ENCODE measurements around the gene PCDH8. TPM values are rescaled to one million over a fixed set of nuclear protein-coding genes. Genes with fewer than 3 reads are reported as not detected.

Gene PCDH8
- total and polyA plus RNA-seq, 12 donors = not detected

GRCh38 chr13:52892925-52893324 is 44.5 kb upstream of the PCDH8 start:
- Histone ChIP-seq H3K4me3 (no peak overlapping the region), H3K4me1 (peaks cover 0 to 6% (median 0%) of the 10 kb centered on the region in 9 donors), H3K9me3 (no peaks in the 10 kb centered on the region), H3K27ac (no peak overlapping the region), H3K36me3 (no peaks in the 10 kb centered on the region), H3K27me3 (peaks cover 0 to 43% (median 7%) of the 10 kb centered on the region in 7 donors)
- intact Hi-C loops (cut with DNase I) = no loop called here
- ATAC-seq (no peak), DNase-seq (no peak)
- WGBS, 2 donors = 71 to 75% methylated on average over 4 of the region's 4 CpGs
- TF ChIP-seq CTCF (IDR thresholded peaks at IDR 0.05) = no peak

- 54 to 61% methylated on average over 5 of the region's 5 CpGs for WGBS, 2 donors
- Histone ChIP-seq H3K4me3 (no peak overlapping the region), H3K36me3 (no peaks in the 10 kb centered on the region), H3K27ac (no peak overlapping the region), H3K4me1 (peaks cover 0 to 3% (median 0%) of the 10 kb centered on the region in 9 donors), H3K9me3 (no peaks in the 10 kb centered on the region), H3K27me3 (peaks cover 0 to 51% (median 7%) of the 10 kb centered on the region in 7 donors)
- no peak for TF ChIP-seq CTCF (IDR thresholded peaks at IDR 0.05)
- ATAC-seq = no peak
- no peak for DNase-seq
- intact Hi-C loops (cut with DNase I) = no loop called here
Observed at GRCh38 chr13:52891706-52892105, 43.3 kb upstream of the PCDH8 start.

GRCh38 chr13:52887165-52887564 is 38.7 kb upstream of the PCDH8 start:
- Histone ChIP-seq H3K9me3 (no peaks in the 10 kb centered on the region), H3K4me1 (no peaks in the 10 kb centered on the region), H3K27me3 (peaks cover 0 to 44% (median 3%) of the 10 kb centered on the region in 7 donors), H3K36me3 (no peaks in the 10 kb centered on the region), H3K4me3 (no peak overlapping the region), H3K27ac (no peak overlapping the region)
- WGBS, 2 donors = 70 to 74% methylated on average over 1 of the region's 1 CpG
- no peak for TF ChIP-seq CTCF (IDR thresholded peaks at IDR 0.05)
- intact Hi-C loops (cut with DNase I) = no loop called here
- DNase-seq (no peak), ATAC-seq (no peak)

- Histone ChIP-seq H3K4me1 (no peaks in the 10 kb centered on the region), H3K36me3 (no peaks in the 10 kb centered on the region), H3K27me3 (peaks cover 0 to 37% (median 4%) of the 10 kb centered on the region in 7 donors), H3K9me3 (no peaks in the 10 kb centered on the region), H3K27ac (no peak overlapping the region), H3K4me3 (no peak overlapping the region)
- ATAC-seq = no peak
- TF ChIP-seq CTCF (IDR thresholded peaks at IDR 0.05) = no peak
- no peak for DNase-seq
- WGBS, 2 donors = 67 to 72% methylated on average over 5 of the region's 5 CpGs
- intact Hi-C loops (cut with DNase I) = no loop called here
Observed at GRCh38 chr13:52885141-52885540, 36.7 kb upstream of the PCDH8 start.

All from heart right ventricle (tissue), 16 donors.